ENCODE data around the gene ACER2.

DNA sequence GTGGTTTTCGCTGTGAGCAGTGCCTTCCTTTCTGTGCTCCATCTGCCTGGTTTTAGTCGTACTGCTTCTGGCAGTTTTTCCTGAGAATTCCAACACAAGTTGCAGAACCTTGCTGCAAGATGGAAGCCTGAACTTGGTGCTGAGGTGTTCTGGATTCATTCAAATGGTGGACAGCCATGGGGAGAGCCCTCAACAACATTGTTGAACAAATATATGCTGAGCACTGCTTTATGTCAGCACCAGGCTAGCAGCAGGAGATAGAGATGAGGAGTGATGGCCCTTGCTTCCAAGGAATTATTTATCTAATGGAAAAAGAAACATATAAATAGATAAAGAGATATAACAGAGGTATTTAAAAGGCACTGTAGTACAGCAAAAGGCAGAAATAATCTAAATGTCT is 21.5 kb upstream of the ACER2 start:
- no peak for TF ChIP-seq SMAD3 (CRISPR knock-in tag; IDR thresholded peaks at IDR 0.05; ENCODE audit: borderline replicate concordance)
- TF ChIP-seq, protein P1, sequence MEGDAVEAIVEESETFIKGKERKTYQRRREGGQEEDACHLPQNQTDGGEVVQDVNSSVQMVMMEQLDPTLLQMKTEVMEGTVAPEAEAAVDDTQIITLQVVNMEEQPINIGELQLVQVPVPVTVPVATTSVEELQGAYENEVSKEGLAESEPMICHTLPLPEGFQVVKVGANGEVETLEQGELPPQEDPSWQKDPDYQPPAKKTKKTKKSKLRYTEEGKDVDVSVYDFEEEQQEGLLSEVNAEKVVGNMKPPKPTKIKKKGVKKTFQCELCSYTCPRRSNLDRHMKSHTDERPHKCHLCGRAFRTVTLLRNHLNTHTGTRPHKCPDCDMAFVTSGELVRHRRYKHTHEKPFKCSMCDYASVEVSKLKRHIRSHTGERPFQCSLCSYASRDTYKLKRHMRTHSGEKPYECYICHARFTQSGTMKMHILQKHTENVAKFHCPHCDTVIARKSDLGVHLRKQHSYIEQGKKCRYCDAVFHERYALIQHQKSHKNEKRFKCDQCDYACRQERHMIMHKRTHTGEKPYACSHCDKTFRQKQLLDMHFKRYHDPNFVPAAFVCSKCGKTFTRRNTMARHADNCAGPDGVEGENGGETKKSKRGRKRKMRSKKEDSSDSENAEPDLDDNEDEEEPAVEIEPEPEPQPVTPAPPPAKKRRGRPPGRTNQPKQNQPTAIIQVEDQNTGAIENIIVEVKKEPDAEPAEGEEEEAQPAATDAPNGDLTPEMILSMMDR (IDR thresholded peaks at IDR 0.05) = no peak
- no peak for TF ChIP-seq TCF7 (CRISPR knock-in tag; IDR thresholded peaks at IDR 0.05; ENCODE audit: low read depth)
- TF ChIP-seq SP1 (CRISPR knock-in tag; conservative IDR thresholded peaks at IDR 0.05) = no peak
- no peak for TF ChIP-seq CBFB (CRISPR knock-in tag; IDR thresholded peaks at IDR 0.05; ENCODE audit: low read depth)
- no peak for TF ChIP-seq TEAD1 (CRISPR knock-in tag; IDR thresholded peaks at IDR 0.05)
- TF ChIP-seq, protein P2, sequence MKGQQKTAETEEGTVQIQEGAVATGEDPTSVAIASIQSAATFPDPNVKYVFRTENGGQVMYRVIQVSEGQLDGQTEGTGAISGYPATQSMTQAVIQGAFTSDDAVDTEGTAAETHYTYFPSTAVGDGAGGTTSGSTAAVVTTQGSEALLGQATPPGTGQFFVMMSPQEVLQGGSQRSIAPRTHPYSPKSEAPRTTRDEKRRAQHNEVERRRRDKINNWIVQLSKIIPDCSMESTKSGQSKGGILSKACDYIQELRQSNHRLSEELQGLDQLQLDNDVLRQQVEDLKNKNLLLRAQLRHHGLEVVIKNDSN (CRISPR knock-in tag; IDR thresholded peaks at IDR 0.05) = no peak
- no peak for TF ChIP-seq ZNF219 (CRISPR knock-in tag; IDR thresholded peaks at IDR 0.05; ENCODE audit: borderline replicate concordance)
